Endodermal cell (in vitro differentiated cells): ENCODE data around the gene AP5S1. TPM values are rescaled to one million over a fixed set of nuclear protein-coding genes. Genes with fewer than 3 reads are reported as not detected.

ENCODE experiments used
- DNase-seq: peaks from one replicate; pipeline ENCODE4 v3.0.0-alpha.2; 2017
- H3K27ac ChIP-seq: 2 replicates; pipeline ENCODE4 v1.5.1; 2013; ENCODE audit warnings: mild to moderate bottlenecking, low read depth, low read length, moderate library complexity
- H3K27me3 ChIP-seq: 2 replicates; pipeline ENCODE4 v1.6.1; 2013; ENCODE audit warnings: mild to moderate bottlenecking, low read length, moderate library complexity; ENCODE audit not compliant: insufficient read depth, control insufficient read depth, poor library complexity, severe bottlenecking
- H3K36me3 ChIP-seq: 2 replicates; pipeline ENCODE4 v1.7.0; 2013; ENCODE audit warnings: mild to moderate bottlenecking, low read length, moderate library complexity; ENCODE audit not compliant: control insufficient read depth, insufficient read depth
- H3K4me1 ChIP-seq: one replicate; pipeline ENCODE4 v1.7.0; 2013; ENCODE audit warnings: low read length; ENCODE audit not compliant: control insufficient read depth, insufficient read depth
- H3K4me3 ChIP-seq: 2 replicates; pipeline ENCODE4 v1.5.1; 2013; ENCODE audit warnings: mild to moderate bottlenecking, low read length, moderate library complexity
- H3K9ac ChIP-seq: 2 replicates; pipeline ENCODE4 v1.6.1; 2013; ENCODE audit warnings: mild to moderate bottlenecking, low read length, moderate library complexity; ENCODE audit not compliant: poor library complexity, severe bottlenecking; ENCODE audit errors: extremely low read depth
- H3K9me3 ChIP-seq: 2 replicates; pipeline ENCODE4 v1.6.1; 2013; ENCODE audit warnings: mild to moderate bottlenecking, low read length, moderate library complexity; ENCODE audit not compliant: control insufficient read depth
- H3K27ac Mint-ChIP-seq: 2 replicates; pipeline ENCODE4 v1.8.0; 2020; ENCODE audit warnings: mixed read lengths
- H3K27me3 Mint-ChIP-seq: 2 replicates; pipeline ENCODE4 v1.8.0; 2021; ENCODE audit warnings: mild to moderate bottlenecking, mixed read lengths; ENCODE audit not compliant: insufficient read depth
- H3K36me3 Mint-ChIP-seq: 2 replicates; pipeline ENCODE4 v1.8.0; 2020; ENCODE audit warnings: low read depth, mixed read lengths
- H3K4me1 Mint-ChIP-seq: 2 replicates; pipeline ENCODE4 v1.8.0; 2020; ENCODE audit warnings: mixed read lengths
- H3K4me3 Mint-ChIP-seq: 2 replicates; pipeline ENCODE4 v1.8.0; 2020; ENCODE audit warnings: mild to moderate bottlenecking, moderate library complexity, mixed read lengths
- H3K9me3 Mint-ChIP-seq: 2 replicates; pipeline ENCODE4 v1.8.0; 2020; ENCODE audit warnings: mild to moderate bottlenecking, mixed read lengths
- CTCF ChIP-seq: fragments of 200-600 bp; sonication (generic); conservative IDR thresholded peaks from 2 replicates; pipeline ENCODE4 v1.5.0; 2021; ENCODE audit warnings: antibody characterized with exemption, mild to moderate bottlenecking
- WGBS, 2 experiments: methylation state at CpG; one replicate each; pipeline versions ENCODE4 v1.1.5 to v1.1.7; 2013; ENCODE audit warnings: missing lambda C conversion rate in 2 of 2, mixed read lengths in 1 of 2; ENCODE audit not compliant: insufficient coverage in 1 of 2, insufficient read length in 1 of 2; 5-methylcytosine and 5-hydroxymethylcytosine counted together
- total RNA-seq, 2 donors: library from RNA; stranded (reverse); fragmentation: NEBNext Ultra II Directional in 1 of 2; extraction: Animal tissue kit (Norgen Biotek cat#: 25700) in 1 of 2; gene quantifications; 2 replicates in 1 of 2; 3 replicates in 1 of 2; pipeline ENCODE4 v1.2.1, GENCODE V29; 2021

Gene AP5S1
- total RNA-seq, 2 donors from 2014 or later, result 5.1 to 6.1 TPM

DNA sequence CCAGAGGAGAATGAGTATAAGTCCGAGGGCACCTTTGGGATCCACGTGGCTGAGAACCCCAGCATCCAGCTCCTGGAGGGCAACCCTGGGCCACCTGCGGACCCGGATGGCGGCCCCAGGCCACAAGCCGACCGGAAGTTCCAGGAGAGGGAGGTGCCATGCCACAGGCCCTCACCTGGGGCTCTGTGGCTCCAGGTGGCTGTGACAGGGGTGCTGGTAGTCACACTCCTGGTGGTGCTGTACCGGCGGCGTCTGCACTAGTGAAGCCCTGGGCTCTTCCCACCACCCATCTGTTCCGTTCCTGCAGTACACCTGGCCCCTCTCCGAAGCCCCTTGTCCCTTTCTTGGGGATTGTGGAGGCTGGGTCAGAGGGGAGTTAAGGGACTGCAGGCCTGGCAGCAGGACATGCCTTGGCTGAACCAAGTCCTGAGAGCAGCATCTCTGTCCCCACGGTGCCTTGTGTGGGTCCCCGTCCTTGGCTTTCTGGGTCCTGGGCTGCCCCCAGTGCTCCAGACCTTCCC is 45.6 kb downstream of the AP5S1 start:
- no peak overlapping the region for H3K4me3 ChIP-seq
- Mint-ChIP-seq H3K27me3 (no peaks in the 10 kb centered on the region), H3K9me3 (peaks cover 4% of the 10 kb centered on the region), H3K27ac (no peak overlapping the region), H3K4me3 (no peak overlapping the region), H3K36me3 (peaks cover 54% of the 10 kb centered on the region), H3K4me1 (no peaks in the 10 kb centered on the region)
- no peaks in the 10 kb centered on the region for H3K4me1 ChIP-seq
- H3K9ac ChIP-seq, result no peak overlapping the region
- peaks cover 14% of the 10 kb centered on the region for H3K9me3 ChIP-seq
- H3K36me3 ChIP-seq, result peaks cover 45% of the 10 kb centered on the region
- H3K27ac ChIP-seq, result no peak overlapping the region
- WGBS, 2 experiments, result 91 to 100% methylated on average over 10 to 14 of the region's 14 CpGs
- DNase-seq, result no peak
- no peaks in the 10 kb centered on the region for H3K27me3 ChIP-seq
- no peak for TF ChIP-seq CTCF

- H3K36me3 ChIP-seq, result peaks cover 40% of the 10 kb centered on the region
- Mint-ChIP-seq H3K9me3 (no peaks in the 10 kb centered on the region), H3K4me3 (no peak overlapping the region), H3K27ac (no peak overlapping the region), H3K36me3 (peaks cover 50% of the 10 kb centered on the region), H3K27me3 (no peaks in the 10 kb centered on the region), H3K4me1 (no peaks in the 10 kb centered on the region)
- H3K4me1 ChIP-seq, result no peaks in the 10 kb centered on the region
- no peak overlapping the region for H3K4me3 ChIP-seq
- H3K9me3 ChIP-seq, result peaks cover 12% of the 10 kb centered on the region
- TF ChIP-seq CTCF, result no peak
- 88 to 90% methylated on average over 3 of the region's 3 CpGs for WGBS, 2 experiments
- DNase-seq, result no peak
- no peaks in the 10 kb centered on the region for H3K27me3 ChIP-seq
- no peak overlapping the region for H3K9ac ChIP-seq
- H3K27ac ChIP-seq, result no peak overlapping the region
Measured at GRCh38 chr20:3866464-3866863, 46.1 kb downstream of the AP5S1 start.

DNA sequence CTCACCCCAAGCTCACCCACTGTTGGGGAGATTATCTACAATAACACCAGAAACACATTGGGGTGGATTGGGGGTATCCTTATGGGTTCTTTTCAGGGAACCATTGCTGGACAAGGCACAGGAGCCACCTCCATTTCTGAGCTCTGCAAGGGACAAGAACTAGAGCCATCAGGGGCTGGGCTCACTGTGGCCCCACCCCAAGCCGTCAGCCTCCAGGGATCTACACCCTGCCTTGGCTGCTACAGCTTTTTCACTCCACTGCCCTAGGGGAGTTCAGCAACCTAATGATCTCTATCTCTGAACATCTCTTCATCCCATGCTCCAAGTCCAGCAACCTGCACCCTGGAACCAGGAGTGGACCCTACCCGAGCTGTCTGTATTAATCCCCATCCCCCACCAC is 47.5 kb downstream of the AP5S1 start:
- no peaks in the 10 kb centered on the region for H3K4me1 Mint-ChIP-seq
- H3K27ac ChIP-seq, result no peak overlapping the region
- H3K9me3 ChIP-seq, result peaks cover 5% of the 10 kb centered on the region
- H3K27ac Mint-ChIP-seq, result no peak overlapping the region
- TF ChIP-seq CTCF, result no peak
- H3K9me3 Mint-ChIP-seq, result no peaks in the 10 kb centered on the region
- 89 to 100% methylated on average over 1 to 2 of the region's 2 CpGs for WGBS, 2 experiments
- H3K36me3 Mint-ChIP-seq, result peaks cover 49% of the 10 kb centered on the region
- no peaks in the 10 kb centered on the region for H3K27me3 ChIP-seq
- no peak overlapping the region for H3K4me3 ChIP-seq
- H3K9ac ChIP-seq, result no peak overlapping the region
- H3K4me1 ChIP-seq, result no peaks in the 10 kb centered on the region
- no peak overlapping the region for H3K4me3 Mint-ChIP-seq
- DNase-seq, result no peak
- H3K27me3 Mint-ChIP-seq, result no peaks in the 10 kb centered on the region
- peaks cover 38% of the 10 kb centered on the region for H3K36me3 ChIP-seq
